Bone marrow (tissue), 2 donors: ENCODE measurements around the gene OTOF.

Experiments used
- DNase-seq, 2 donors: peaks; one replicate each; lab custom pipeline; 2025; lab: John Stamatoyannopoulos, UW

OTOF gene

DNA sequence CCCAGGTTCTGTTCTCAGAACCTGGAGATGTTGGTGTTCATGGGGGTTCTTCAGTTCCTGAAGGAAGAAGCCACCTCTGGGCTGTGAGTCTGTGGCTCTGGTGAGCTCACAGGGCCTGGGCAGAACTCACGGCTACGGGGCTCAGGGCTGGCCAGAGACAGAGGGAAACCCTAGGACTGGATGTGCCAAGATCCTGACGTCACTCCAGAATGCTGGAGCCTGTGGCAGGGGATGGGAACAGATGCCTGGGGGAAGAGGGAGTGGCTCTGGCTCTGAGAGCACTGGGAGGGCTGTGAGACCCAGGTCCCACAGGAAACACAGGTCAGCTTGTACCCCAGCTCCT lies at the start of gene OTOF:
Gene OTOF (minus strand): TSS at position 214 of the 343 bp plus-strand sequence.
- no peak for DNase-seq

DNA sequence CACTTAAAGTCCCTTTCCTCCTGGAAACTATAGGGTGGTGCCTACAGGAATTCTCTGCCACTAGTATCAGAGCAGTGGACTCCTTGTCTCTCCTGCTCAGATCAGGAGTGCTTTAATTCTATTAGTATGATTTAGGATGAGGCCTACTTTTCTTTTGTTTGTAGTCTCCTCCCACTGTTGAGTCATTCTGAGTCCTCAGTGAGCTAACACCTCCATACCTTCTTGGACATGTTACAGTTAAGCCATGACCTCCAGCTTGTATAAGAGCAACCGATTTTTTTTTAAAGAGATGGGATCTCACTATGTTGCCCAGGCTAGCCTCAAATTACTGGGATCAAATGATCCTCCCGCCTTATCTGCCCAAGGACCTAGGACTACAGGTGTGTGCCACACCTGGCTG lies 48.7 kb upstream of the OTOF start:
- no peak for DNase-seq

DNA sequence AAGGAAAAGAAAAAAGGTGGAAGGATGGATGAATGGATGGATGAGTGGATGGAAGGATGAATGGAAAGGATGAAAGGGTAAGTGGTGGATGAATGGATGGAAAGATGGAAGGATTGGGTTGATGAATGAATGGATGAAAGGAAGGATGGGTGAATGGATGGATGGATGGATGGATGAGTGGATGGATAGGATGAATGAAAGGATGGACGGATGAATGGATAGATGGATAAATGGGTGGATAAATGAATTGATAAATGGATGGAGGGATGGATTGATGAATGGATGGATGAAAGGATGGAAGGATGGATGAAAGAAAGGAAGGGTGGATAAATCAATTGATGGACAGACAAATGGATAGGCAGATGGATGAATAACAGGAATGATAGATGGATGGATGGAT lies 48.2 kb upstream of the OTOF start:
- DNase-seq = no peak

DNA sequence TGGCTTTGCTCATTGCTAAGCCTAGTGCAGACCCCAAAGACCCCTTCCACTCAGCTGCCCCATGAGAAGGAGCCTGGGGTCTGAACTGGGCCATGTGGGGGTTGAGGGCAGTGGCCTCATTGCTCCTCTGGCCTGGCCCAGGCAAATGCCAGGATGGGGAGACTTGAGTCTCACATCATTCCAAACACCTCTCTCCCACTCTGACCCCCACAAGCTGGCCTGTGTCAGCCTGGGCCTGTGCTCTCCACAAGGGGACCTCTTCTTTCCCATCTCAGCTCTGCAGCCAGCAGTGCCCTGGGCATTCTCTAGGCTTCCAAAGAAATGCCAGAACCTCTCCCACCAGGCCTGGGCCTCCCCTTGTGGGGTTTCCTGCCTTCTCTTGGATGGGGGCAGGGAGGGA lies 45.8 kb upstream of the OTOF start:
- no peak for DNase-seq

GRCh38 chr2:26522751-26523171 lies 44.8 kb upstream of the OTOF start:
- no peak for DNase-seq

DNA sequence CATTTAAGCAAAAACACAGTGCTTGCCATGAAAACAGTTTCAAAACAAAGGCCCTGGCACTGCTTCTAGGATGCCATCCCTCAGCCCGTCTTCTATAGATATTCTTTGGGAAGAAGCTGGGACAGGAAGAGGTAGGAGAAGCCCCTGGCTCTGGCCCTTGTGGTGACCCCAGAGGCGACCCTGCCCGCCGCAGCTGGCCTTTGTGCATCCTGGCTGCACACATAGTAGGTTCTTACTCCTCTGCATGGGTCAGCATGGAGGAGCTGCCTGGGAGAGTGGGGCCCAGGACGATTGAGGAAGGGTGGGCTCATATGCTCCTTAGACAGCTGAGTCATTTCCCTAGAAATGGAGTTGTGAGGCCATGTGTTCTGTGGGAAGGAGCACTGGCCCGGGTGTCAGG lies 44.4 kb upstream of the OTOF start:
- no peak for DNase-seq

GRCh38 chr2:26521913-26522180 lies 43.9 kb upstream of the OTOF start:
- no peak for DNase-seq

GRCh38 chr2:26521054-26521912 lies 43.4 kb upstream of the OTOF start:
- DNase-seq = no peak

DNA sequence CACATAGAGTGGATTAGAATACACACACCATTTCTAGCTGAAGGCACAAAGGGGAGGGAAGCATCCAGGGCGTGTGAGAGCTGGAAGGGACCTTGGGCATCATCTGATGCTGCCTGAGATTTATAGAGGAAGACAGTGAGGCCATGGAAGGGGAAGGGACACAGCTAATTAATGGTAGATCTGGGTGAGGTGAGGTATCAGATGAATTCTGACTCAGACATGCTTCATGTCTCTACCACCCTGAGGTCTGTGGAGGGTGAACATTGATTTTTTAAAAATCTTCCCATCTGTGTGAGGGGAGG lies 42.2 kb upstream of the OTOF start:
- no peak for DNase-seq

- DNase-seq = peak in 1 of 2 donors; percentile 5
These were observed 41.6 kb upstream of the OTOF start for GRCh38 chr2:26519396-26520147.

DNA sequence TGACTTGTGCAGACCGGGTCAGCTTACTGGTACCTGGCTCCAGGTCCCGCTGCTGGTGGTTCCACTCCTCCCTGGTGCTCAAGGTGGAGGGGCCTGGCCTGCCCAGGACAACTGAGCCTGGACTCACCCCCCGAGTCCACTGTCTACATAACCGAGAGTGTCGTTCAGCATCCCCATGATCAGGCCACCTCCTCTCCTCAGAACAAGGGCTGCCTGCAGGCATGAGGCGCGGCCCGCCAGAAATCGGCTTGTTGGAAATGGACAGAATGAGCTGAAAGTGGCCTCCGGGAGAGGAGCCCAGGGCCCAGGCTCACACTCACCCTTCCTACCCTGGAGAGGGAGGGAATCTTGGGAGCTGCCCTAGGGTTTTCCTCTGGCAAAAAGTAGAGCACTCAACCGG lies 38.9 kb upstream of the OTOF start:
- no peak for DNase-seq

DNA sequence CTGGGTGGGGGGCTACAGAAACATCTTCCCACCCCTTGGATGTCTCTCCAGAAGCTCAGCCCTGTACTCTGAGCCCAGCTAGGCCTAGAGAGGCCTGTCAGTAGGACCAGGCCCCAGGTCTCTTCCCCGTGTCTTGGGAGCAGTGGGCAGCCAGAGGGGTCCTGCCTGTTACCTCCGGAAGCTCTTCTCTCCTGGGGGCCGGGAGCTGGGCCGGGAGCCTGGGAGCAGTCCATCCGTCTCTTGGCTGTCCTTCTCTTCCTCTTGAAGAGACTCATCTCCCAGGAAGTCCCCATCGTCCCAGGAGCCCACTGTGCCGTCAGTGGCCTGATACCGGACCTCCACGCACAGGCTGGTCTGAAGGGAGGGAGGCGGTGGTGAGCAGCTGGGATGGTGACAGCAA lies 38.3 kb upstream of the OTOF start:
- DNase-seq = no peak

DNA sequence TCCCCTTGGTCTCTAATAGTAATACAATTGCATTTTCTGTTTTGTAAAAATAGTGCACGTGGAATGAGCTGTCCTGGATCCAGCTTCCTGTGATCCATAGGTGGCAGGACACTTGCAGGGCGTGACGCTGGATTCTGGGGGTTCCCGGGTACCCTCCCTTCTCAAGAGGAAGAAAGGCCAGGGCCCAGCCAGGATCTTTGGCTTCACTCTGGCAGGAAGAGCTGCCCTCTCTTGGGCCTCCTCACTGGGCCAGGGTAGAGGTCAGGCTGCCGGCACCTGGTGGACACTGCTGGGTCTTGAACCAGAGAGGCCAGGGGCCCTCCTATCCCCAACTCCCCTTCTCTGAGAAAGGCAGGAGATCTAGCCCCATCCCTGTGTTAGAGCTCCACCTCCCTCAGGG lies 37.8 kb upstream of the OTOF start:
- no peak for DNase-seq

GRCh38 chr2:26514045-26514444 lies 36.1 kb upstream of the OTOF start:
- no peak for DNase-seq

DNA sequence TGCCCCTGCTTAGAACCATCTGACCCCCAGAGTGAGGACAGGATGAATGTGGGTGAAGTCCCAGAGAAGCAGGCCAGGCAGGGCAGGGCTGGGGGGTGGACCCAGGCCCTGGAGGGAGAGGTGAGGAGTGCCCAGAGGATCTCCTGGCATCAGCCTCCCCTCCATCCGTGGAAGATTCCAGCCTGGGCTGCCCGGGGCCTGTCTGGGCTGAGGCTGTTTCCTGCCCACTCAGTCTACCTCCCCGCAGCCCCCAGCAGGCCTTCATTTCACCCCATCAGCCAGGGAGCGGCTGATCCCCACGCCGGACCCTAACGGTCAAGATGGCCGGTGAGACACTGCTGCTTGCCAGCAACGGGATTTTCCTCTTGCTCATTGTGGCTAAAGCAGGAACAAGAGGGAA lies 35.3 kb upstream of the OTOF start:
- DNase-seq = no peak

DNA sequence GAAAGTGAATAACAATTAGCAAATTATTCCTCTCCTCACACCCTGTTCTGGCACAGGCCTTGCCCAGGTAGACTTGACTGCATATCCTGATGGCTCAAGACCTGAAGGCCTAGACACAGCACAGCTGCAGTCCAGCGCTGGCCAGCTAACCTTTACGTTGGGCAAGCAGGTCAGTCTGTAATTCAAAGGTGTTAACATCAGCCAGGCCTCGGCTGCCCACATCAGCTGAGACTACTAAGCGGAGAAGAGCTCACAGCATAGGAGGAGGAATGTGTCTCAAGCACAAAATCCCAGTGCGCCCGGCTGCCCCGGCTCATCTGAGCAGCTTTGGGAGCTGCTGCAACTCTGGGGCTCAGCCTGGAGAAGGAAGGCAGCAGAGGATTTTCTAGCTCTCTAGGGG lies 33.5 kb upstream of the OTOF start:
- no peak for DNase-seq

GRCh38 chr2:26510344-26510973 lies 32.5 kb upstream of the OTOF start:
- no peak for DNase-seq

DNA sequence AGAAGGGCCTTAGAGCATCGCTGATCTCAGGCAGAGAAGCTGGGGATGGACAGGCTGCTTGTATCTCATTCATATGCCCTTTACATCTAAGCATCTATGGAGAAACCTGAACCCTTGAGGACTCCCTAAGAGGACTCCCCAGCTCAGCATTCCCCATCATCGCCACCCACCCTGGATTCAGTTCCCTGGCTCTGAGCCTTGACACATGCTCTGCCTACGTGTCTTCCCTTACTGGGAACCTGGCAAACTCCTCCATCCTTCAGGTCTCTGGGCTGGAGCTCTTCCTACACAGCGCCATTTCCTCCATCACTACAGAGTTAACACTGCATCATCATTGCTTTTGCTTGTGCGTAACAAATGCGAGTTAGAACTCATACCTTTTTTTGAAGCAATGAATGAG lies 31.2 kb upstream of the OTOF start:
- no peak for DNase-seq

- DNase-seq = no peak
These were observed 30.0 kb upstream of the OTOF start for GRCh38 chr2:26507932-26508331.

DNA sequence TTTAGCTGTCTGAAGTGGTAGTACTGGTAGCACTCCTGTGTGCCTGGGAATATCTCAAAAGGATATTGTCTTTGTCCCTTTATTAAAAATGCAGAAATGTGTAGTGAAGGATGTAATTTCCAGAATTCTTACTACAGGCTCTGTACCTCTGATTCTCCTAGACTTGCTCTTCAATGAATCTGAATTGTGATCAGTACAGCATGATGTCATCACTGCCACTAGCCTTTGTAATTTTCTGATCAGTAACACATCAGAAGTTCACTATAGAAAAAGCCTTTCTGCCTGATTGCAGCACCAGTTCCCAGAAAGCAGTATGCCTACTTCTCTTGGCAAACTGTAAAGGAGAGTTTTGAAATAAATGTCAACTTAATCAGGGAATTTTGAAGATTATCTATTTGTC lies 29.2 kb upstream of the OTOF start:
- DNase-seq = no peak

GRCh38 chr2:26506279-26506678 lies 28.4 kb upstream of the OTOF start:
- no peak for DNase-seq

DNA sequence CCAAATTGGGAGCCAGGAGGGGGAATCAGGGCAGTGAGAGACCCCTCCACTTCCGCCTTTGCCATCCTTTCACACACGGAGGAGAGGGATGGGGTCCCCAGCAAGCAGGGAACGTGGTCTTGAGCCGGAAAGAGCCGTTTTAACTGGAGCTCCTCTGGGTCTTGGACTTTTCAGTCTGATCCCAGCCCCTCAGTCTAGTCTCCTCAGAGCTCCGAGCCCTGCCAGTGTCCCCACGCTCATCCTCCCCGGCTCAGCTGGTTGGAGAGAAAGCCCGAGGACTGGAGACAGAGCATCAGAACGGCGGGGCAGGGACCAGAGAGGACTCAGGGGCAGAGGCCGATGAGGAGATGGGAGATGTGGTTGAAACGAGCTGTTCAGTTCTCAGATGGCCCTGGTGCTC lies 26.1 kb upstream of the OTOF start:
- DNase-seq = no peak

GRCh38 chr2:26503231-26503880 lies 25.4 kb upstream of the OTOF start:
- peak; percentile 27 to 50 for DNase-seq
